PC-3 (cell line): ENCODE results near the gene CFAP97D2.

Source experiments
- CTCF ChIP-seq: fragments of 300-600 bp; sonication (generic); conservative IDR thresholded peaks from 2 replicates; pipeline ENCODE4 v1.5.1; 2017; ENCODE audit warnings: antibody characterized with exemption, low read depth, mild to moderate bottlenecking, low read length
- EZH2phosphoT487 ChIP-seq: fragments of 300-600 bp; sonication (generic); IDR thresholded peaks from 2 replicates; pipeline ENCODE4 v1.6.1; 2018; ENCODE audit warnings: mild to moderate bottlenecking, antibody characterized with exemption, low read length, borderline replicate concordance

- TF ChIP-seq CTCF, result peak; percentile 21; the same call in 1 of the 2 replicates
- TF ChIP-seq EZH2phosphoT487, result no peak
Observed at GRCh38 chr13:114143806-114144605, 35.1 kb upstream of the CFAP97D2 start.
